Measurements from ENCODE around the gene RALGPS1. TPM values are rescaled to one million over a fixed set of nuclear protein-coding genes. Genes with fewer than 3 reads are reported as not detected.

RALGPS1 gene
- polyA plus RNA-seq, 3 donors = 0.60 to 4.6 (median 1.3) TPM

DNA sequence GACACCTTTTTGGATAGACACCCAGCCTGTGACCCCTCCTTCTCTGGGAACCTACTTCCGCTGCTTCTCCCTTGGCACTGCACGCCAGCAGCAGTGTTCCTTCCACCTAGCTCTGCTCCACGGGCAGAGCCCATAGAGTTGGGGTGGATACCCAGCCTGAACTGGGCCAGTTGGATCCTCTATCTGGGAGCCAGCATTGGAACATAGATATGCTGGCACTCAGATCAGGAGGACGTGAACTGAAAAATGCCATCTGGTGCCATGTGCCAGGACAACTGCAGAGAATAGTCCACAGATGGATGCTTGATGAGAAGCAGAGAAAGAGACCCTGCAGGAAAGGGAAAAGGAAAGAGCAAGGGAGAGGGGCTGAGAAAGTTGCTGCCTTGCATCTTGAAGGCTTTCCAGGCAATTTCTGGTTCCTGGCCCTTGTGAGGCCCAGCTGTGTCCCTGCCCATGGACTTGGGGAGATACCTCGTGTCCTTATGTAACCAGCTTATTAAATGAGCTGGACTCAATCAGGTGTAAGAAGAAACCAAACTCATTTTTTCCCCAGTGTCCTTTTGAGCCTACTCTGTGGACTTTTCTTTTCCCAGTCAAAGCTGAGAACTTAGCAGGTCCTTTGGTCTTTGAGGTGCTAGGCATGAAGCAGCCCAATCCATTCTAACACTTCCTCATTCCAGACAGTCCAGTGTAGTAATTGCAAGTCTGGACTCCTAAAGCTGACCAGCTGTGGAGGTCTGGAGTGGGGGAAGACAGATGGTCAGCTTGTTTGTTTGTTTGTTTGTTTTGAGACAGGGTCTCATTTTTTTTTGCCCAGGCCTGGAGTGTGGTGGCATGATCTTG is 168.8 kb downstream of the RALGPS1 start:
- intact Hi-C loops (cut with micrococcal nuclease) = no loop called here
- H3K27ac Mint-ChIP-seq = peak overlapping the region in 1 of 7 donors; percentile 28

More for the DNA sequence above, 168.8 kb downstream of the RALGPS1 start:
- Histone ChIP-seq H3K36me3 (replicated peaks in 1 of 2; ENCODE audit: control insufficient read depth in 1 of 2, insufficient read depth in 2 of 2, low read length in 2 of 2) (no peaks in the 10 kb centered on the region), H3K9me3 (replicated peaks in 1 of 2; ENCODE audit: control insufficient read depth in 1 of 2, insufficient read depth in 1 of 2, low read length in 2 of 2) (no peaks in the 10 kb centered on the region), H3K4me3 (replicated peaks in 1 of 3; ENCODE audit: low read depth in 2 of 3, low read length in 3 of 3) (no peak overlapping the region), H3K9ac (ENCODE audit: insufficient read depth, low read length, poor library complexity, severe bottlenecking) (no peak overlapping the region), H4K20me1 (ENCODE audit: insufficient read depth, low read length) (no peaks in the 10 kb centered on the region), H3K4me2 (replicated peaks; ENCODE audit: extremely low read depth, low read length, poor library complexity, severe bottlenecking) (no peak overlapping the region), H3K4me1 (ENCODE audit: control insufficient read depth in 1 of 2, insufficient read depth in 2 of 2, low read length in 2 of 2) (no peaks in the 10 kb centered on the region), H3K27ac (ENCODE audit: low read depth in 1 of 2, low read length in 2 of 2) (no peak overlapping the region), H3K27me3 (ENCODE audit: control insufficient read depth in 2 of 2, insufficient read depth in 2 of 2, low read length in 2 of 2) (no peaks in the 10 kb centered on the region), H2AFZ (ENCODE audit: insufficient read depth, low read depth, low read length, poor library complexity, severe bottlenecking) (no peak overlapping the region), H3K79me2 (ENCODE audit: insufficient read depth, low read length) (no peaks in the 10 kb centered on the region)
- Mint-ChIP-seq H3K36me3 (no peaks in the 10 kb centered on the region), H3K4me3 (peak overlapping the region in 1 of 2 donors; percentile 19), H3K4me1 (no peaks in the 10 kb centered on the region), H3K27me3 (ENCODE audit: low read depth in 3 of 3) (peaks cover 0 to 21% (median 18%) of the 10 kb centered on the region in 3 donors), H3K9me3 (no peaks in the 10 kb centered on the region)
- WGBS (ENCODE audit: insufficient coverage) = 98% methylated on average over 4 of the region's 5 CpGs
- TF ChIP-seq, protein P1, sequence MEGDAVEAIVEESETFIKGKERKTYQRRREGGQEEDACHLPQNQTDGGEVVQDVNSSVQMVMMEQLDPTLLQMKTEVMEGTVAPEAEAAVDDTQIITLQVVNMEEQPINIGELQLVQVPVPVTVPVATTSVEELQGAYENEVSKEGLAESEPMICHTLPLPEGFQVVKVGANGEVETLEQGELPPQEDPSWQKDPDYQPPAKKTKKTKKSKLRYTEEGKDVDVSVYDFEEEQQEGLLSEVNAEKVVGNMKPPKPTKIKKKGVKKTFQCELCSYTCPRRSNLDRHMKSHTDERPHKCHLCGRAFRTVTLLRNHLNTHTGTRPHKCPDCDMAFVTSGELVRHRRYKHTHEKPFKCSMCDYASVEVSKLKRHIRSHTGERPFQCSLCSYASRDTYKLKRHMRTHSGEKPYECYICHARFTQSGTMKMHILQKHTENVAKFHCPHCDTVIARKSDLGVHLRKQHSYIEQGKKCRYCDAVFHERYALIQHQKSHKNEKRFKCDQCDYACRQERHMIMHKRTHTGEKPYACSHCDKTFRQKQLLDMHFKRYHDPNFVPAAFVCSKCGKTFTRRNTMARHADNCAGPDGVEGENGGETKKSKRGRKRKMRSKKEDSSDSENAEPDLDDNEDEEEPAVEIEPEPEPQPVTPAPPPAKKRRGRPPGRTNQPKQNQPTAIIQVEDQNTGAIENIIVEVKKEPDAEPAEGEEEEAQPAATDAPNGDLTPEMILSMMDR (IDR thresholded peaks at IDR 0.05) = no peak
- no peak for DNase-seq

All from CD14-positive monocyte (primary cell).